Right lobe of liver (tissue), 6 donors: ENCODE results near the gene ARHGEF37. TPM values are rescaled to one million over a fixed set of nuclear protein-coding genes. Genes with fewer than 3 reads are reported as not detected.

Source experiments
- ATAC-seq, 4 donors: fragments of 200-7000 bp; cut with Tn5 transposase; one replicate each; pipeline ENCODE4 v1.9.1; 2020; ENCODE audit warnings: mild to moderate bottlenecking in 4 of 4, moderate library complexity in 4 of 4
- DNase-seq, 3 donors: peaks; one replicate each; pipeline ENCODE4 v3.0.0-alpha.2; 2020
- H3K27ac ChIP-seq, 3 donors: fragments of 200-600 bp; one replicate each; pipeline ENCODE4 v1.8.0; 2022
- H3K27me3 ChIP-seq, 2 donors: fragments of 200-600 bp; one replicate each; pipeline ENCODE4 v1.8.0; 2022
- H3K36me3 ChIP-seq, 4 donors: fragments of 200-600 bp; sonication (generic) in 1 of 4; one replicate each; pipeline versions ENCODE4 v1.5.1 to v1.8.0; 2017 to 2022; ENCODE audit warnings: control low read depth in 1 of 4
- H3K4me1 ChIP-seq, 4 donors: fragments of 200-600 bp; sonication (generic) in 1 of 4; one replicate each; pipeline versions ENCODE4 v1.5.1 to v1.8.0; 2017 to 2022; ENCODE audit warnings: control low read depth in 1 of 4
- H3K4me3 ChIP-seq, 3 donors: fragments of 200-600 bp; one replicate each; pipeline ENCODE4 v1.8.0; 2022
- H3K9me3 ChIP-seq, 4 donors: fragments of 200-600 bp; sonication (generic) in 1 of 4; one replicate each; pipeline versions ENCODE4 v1.5.1 to v1.8.0; 2017 to 2022; ENCODE audit warnings: control low read depth in 1 of 4
- POLR2A ChIP-seq: fragments of 450-650 bp; IDR thresholded peaks from one replicate; pipeline ENCODE4 v1.6.1; 2017; ENCODE audit warnings: antibody characterized with exemption, mild to moderate bottlenecking
- WGBS: methylation state at CpG from one replicate; pipeline ENCODE4 v1.1.6; 2018; ENCODE audit warnings: low coverage, low lambda C conversion rate; ENCODE audit not compliant: insufficient coverage; ENCODE audit errors: missing lambda C conversion rate; 5-methylcytosine and 5-hydroxymethylcytosine counted together
- intact Hi-C, 2 donors: fragments of 100-400 bp; cut with DNase I; formaldehyde crosslinking; loops; one replicate each; pipeline versions ENCODE4 v1.11.2 to v1.14.1; 2022
- total RNA-seq, 6 experiments: library from RNA; depleted of rRNA in 2 of 6; stranded (reverse); fragments of >200 nt in 2 of 6; fragmentation: NEBNext Ultra II Directional in 3 of 6; extraction: Animal tissue kit (Norgen Biotek cat#: 25700) in 3 of 6; gene quantifications; one replicate each; pipeline versions ENCODE4 v1.1.0 to v1.2.4, GENCODE V29; 2016 to 2023
- TF ChIP-seq, protein P1 (sequence below), 4 donors: fragments of 200-600 bp in 3 of 4; fragments of 450-650 bp in 1 of 4; IDR thresholded peaks; one replicate each; pipeline versions ENCODE4 v1.5.1 to v1.8.0; 2016 to 2022; ENCODE audit warnings: antibody characterized with exemption in 4 of 4, mild to moderate bottlenecking in 2 of 4
- donor health status: DM: no; HTN: yes; CAD: no.
- donor health status: DM: no; HTN: no; CAD: no.
- donor health status: DM: no; HTN: no; CAD: no.
- donor health status: DM: no; HTN: yes; CAD: no.
- donor health status: DM: no; HTN: yes; CAD: no.

Gene ARHGEF37
- total RNA-seq, 6 experiments from 2014 or later: 1.6 to 7.3 (median 2.1) TPM

GRCh38 chr5:149621415-149622098, 40.3 kb downstream of the ARHGEF37 start:
- no peak overlapping the region for H3K27ac ChIP-seq
- no peak overlapping the region for H3K4me3 ChIP-seq
- WGBS: 86% methylated on average over 1 of the region's 10 CpGs
- ATAC-seq: no peak
- H3K9me3 ChIP-seq: no peaks in the 10 kb centered on the region
- no peaks in the 10 kb centered on the region for H3K27me3 ChIP-seq
- intact Hi-C loops: no loop called here
- peaks cover 0 to 3% (median 0%) of the 10 kb centered on the region in 4 donors for H3K36me3 ChIP-seq
- TF ChIP-seq, protein P1, sequence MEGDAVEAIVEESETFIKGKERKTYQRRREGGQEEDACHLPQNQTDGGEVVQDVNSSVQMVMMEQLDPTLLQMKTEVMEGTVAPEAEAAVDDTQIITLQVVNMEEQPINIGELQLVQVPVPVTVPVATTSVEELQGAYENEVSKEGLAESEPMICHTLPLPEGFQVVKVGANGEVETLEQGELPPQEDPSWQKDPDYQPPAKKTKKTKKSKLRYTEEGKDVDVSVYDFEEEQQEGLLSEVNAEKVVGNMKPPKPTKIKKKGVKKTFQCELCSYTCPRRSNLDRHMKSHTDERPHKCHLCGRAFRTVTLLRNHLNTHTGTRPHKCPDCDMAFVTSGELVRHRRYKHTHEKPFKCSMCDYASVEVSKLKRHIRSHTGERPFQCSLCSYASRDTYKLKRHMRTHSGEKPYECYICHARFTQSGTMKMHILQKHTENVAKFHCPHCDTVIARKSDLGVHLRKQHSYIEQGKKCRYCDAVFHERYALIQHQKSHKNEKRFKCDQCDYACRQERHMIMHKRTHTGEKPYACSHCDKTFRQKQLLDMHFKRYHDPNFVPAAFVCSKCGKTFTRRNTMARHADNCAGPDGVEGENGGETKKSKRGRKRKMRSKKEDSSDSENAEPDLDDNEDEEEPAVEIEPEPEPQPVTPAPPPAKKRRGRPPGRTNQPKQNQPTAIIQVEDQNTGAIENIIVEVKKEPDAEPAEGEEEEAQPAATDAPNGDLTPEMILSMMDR (IDR thresholded peaks at IDR 0.05): no peak
- TF ChIP-seq POLR2A: no peak
- no peak for DNase-seq
- no peaks in the 10 kb centered on the region for H3K4me1 ChIP-seq

GRCh38 chr5:149622466-149622865, 41.2 kb downstream of the ARHGEF37 start:
- no peaks in the 10 kb centered on the region for H3K27me3 ChIP-seq
- H3K36me3 ChIP-seq: peaks cover 0 to 3% (median 0%) of the 10 kb centered on the region in 4 donors

GRCh38 chr5:149623473-149623872, 42.2 kb downstream of the ARHGEF37 start:
- DNase-seq (no peak), ATAC-seq (no peak)
- Histone ChIP-seq H3K4me1 (no peaks in the 10 kb centered on the region), H3K27ac (no peak overlapping the region), H3K27me3 (no peaks in the 10 kb centered on the region), H3K36me3 (no peaks in the 10 kb centered on the region), H3K4me3 (no peak overlapping the region), H3K9me3 (no peaks in the 10 kb centered on the region)
- TF ChIP-seq, protein P1 (IDR thresholded peaks at IDR 0.05): no peak
- no peak for TF ChIP-seq POLR2A
- intact Hi-C loops: no loop called here
- WGBS: 67% methylated on average over 3 of the region's 3 CpGs

More at GRCh38 chr5:149622466-149622865, 41.2 kb downstream of the ARHGEF37 start:
- DNase-seq (no peak), ATAC-seq (no peak)
- no CpG with 5 or more reads among the region's 3 CpGs for WGBS
- no peaks in the 10 kb centered on the region for H3K4me1 ChIP-seq
- H3K4me3 ChIP-seq: no peak overlapping the region
- intact Hi-C loops: no loop called here
- no peak overlapping the region for H3K27ac ChIP-seq
- H3K9me3 ChIP-seq: no peaks in the 10 kb centered on the region
- no peak for TF ChIP-seq POLR2A
- TF ChIP-seq, protein P1 (IDR thresholded peaks at IDR 0.05): no peak

DNA sequence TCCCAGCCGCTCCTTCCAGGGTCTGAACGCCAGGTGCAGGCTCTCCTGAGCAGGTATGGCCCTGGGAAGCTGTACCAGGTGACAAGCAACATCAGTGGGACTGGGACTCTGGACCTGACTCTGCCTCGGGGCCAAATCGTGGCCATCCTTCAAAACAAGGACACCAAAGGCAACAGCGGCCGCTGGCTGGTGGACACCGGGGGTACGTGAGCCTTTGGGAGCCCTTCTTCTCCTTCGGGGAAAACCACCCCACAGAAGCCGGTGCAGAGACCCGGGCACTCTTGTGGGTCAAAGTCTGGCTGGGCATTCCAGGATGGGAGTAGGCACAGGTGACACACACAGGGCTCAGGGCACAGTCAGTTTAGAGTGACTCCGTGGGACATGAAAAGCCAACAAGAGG, 45.8 kb downstream of the ARHGEF37 start:
- no peak overlapping the region for H3K4me3 ChIP-seq
- no peaks in the 10 kb centered on the region for H3K9me3 ChIP-seq
- H3K27ac ChIP-seq: no peak overlapping the region
- TF ChIP-seq, protein P1 (IDR thresholded peaks at IDR 0.05): no peak
- no peak for TF ChIP-seq POLR2A
- H3K36me3 ChIP-seq: no peaks in the 10 kb centered on the region
- no peaks in the 10 kb centered on the region for H3K4me1 ChIP-seq
- WGBS: 100% methylated on average over 3 of the region's 12 CpGs
- intact Hi-C loops: no loop called here
- no peaks in the 10 kb centered on the region for H3K27me3 ChIP-seq
- ATAC-seq: no peak
- DNase-seq: no peak
